Pons (tissue), 1 donor: ENCODE data around the gene ZSWIM6.

Source experiments
- DNase-seq: peaks from one replicate; pipeline ENCODE4 v3.0.0-alpha.2; 2016; ENCODE audit warnings: low spot score

Gene ZSWIM6

GRCh38 chr5:61538722-61539501 is 206.9 kb downstream of the ZSWIM6 start:
- no peak for DNase-seq

GRCh38 chr5:61549530-61549929 is 217.5 kb downstream of the ZSWIM6 start:
- no peak for DNase-seq

GRCh38 chr5:61551637-61552313 is 219.7 kb downstream of the ZSWIM6 start:
- DNase-seq, result no peak

GRCh38 chr5:61559146-61559545 is 227.1 kb downstream of the ZSWIM6 start:
- no peak for DNase-seq

GRCh38 chr5:61559722-61560121 is 227.7 kb downstream of the ZSWIM6 start:
- DNase-seq, result no peak

- no peak for DNase-seq
Measured at GRCh38 chr5:61563401-61563800, 231.3 kb downstream of the ZSWIM6 start.

- DNase-seq, result no peak
Measured at GRCh38 chr5:61567337-61567736, 235.3 kb downstream of the ZSWIM6 start.

- no peak for DNase-seq
Measured at GRCh38 chr5:61569353-61569752, 237.3 kb downstream of the ZSWIM6 start.

GRCh38 chr5:61570767-61571166 is 238.7 kb downstream of the ZSWIM6 start:
- DNase-seq, result no peak

GRCh38 chr5:61572959-61573358 is 240.9 kb downstream of the ZSWIM6 start:
- DNase-seq, result no peak

- DNase-seq, result no peak
Measured at GRCh38 chr5:61575103-61575502, 243.0 kb downstream of the ZSWIM6 start.

- no peak for DNase-seq
Measured at GRCh38 chr5:61575581-61575980, 243.5 kb downstream of the ZSWIM6 start.

GRCh38 chr5:61576556-61576955 is 244.5 kb downstream of the ZSWIM6 start:
- no peak for DNase-seq

GRCh38 chr5:61578858-61579503 is 246.9 kb downstream of the ZSWIM6 start:
- DNase-seq, result no peak

GRCh38 chr5:61582205-61582820 is 250.3 kb downstream of the ZSWIM6 start:
- no peak for DNase-seq

GRCh38 chr5:61582887-61583286 is 250.8 kb downstream of the ZSWIM6 start:
- no peak for DNase-seq

- no peak for DNase-seq
Measured at GRCh38 chr5:61586096-61587084, 254.3 kb downstream of the ZSWIM6 start.

- DNase-seq, result no peak
Measured at GRCh38 chr5:61587125-61587524, 255.1 kb downstream of the ZSWIM6 start.

GRCh38 chr5:61588216-61588615 is 256.2 kb downstream of the ZSWIM6 start:
- DNase-seq, result no peak

GRCh38 chr5:61589946-61590345 is 257.9 kb downstream of the ZSWIM6 start:
- DNase-seq, result no peak

GRCh38 chr5:61590473-61590872 is 258.4 kb downstream of the ZSWIM6 start:
- DNase-seq, result no peak
